SK-N-SH treated with all-trans-retinoic acid at 6 μM for 48 hours (cell line): ENCODE measurements around the gene SLC7A1.

Experiments
- ATAC-seq: fragments of 200-7000 bp; cut with Tn5 transposase; 3 replicates; pipeline ENCODE4 v1.9.1; 2020; ENCODE audit warnings: mild to moderate bottlenecking, moderate library complexity
- ARNTL ChIP-seq: fragments of 450-650 bp; formaldehyde crosslinking; IDR thresholded peaks from 2 replicates; pipeline ENCODE4 v1.5.0; 2020; ENCODE audit warnings: low read depth, mild to moderate bottlenecking, moderate library complexity, borderline replicate concordance
- BACH2 ChIP-seq: fragments of 250-450 bp; sonication (Bioruptor Pico); IDR thresholded peaks from 2 replicates; pipeline ENCODE4 v1.9.0; 2021; ENCODE audit warnings: mild to moderate bottlenecking, borderline replicate concordance
- CREB5 ChIP-seq: fragments of 250-450 bp; sonication (Bioruptor Pico); IDR thresholded peaks from 2 replicates; pipeline ENCODE4 v1.5.1; 2020; ENCODE audit warnings: low read depth, mild to moderate bottlenecking, moderate library complexity
- CSDC2 ChIP-seq: fragments of 250-450 bp; sonication (Bioruptor Pico); IDR thresholded peaks from 2 replicates; pipeline ENCODE4 v1.5.0; 2020; ENCODE audit warnings: mild to moderate bottlenecking, moderate library complexity
- ESRRG ChIP-seq: fragments of 250-450 bp; sonication (Bioruptor Pico); IDR thresholded peaks from 2 replicates; pipeline ENCODE4 v1.6.1; 2021; ENCODE audit warnings: mild to moderate bottlenecking
- GLIS3 ChIP-seq: fragments of 250-450 bp; sonication (Bioruptor Pico); IDR thresholded peaks from 2 replicates; pipeline ENCODE4 v1.5.0; 2020; ENCODE audit warnings: mild to moderate bottlenecking, moderate library complexity
- ISL1 ChIP-seq: fragments of 250-450 bp; sonication (Bioruptor Pico); IDR thresholded peaks from 2 replicates; pipeline ENCODE4 v2.1.2; 2022; ENCODE audit warnings: mild to moderate bottlenecking, moderate library complexity
- OSR1 ChIP-seq: fragments of 250-450 bp; sonication (Bioruptor Pico); IDR thresholded peaks from 2 replicates; pipeline ENCODE4 v1.8.0; 2022; ENCODE audit warnings: moderate library complexity, mild to moderate bottlenecking, inconsistent platforms
- PATZ1 ChIP-seq: fragments of 250-450 bp; sonication (Bioruptor Pico); IDR thresholded peaks from 2 replicates; pipeline ENCODE4 v1.8.0; 2020; ENCODE audit warnings: mild to moderate bottlenecking, moderate library complexity, borderline replicate concordance
- RARB ChIP-seq: fragments of 250-450 bp; sonication (Bioruptor Pico); IDR thresholded peaks from 2 replicates; pipeline ENCODE4 v1.8.0; 2021; ENCODE audit warnings: mild to moderate bottlenecking, moderate library complexity
- SNAI2 ChIP-seq: fragments of 250-450 bp; sonication (Bioruptor Pico); IDR thresholded peaks from 2 replicates; pipeline ENCODE4 v1.5.0; 2020; ENCODE audit warnings: mild to moderate bottlenecking, moderate library complexity
- TCF4 ChIP-seq: fragments of 250-450 bp; sonication (Bioruptor Pico); IDR thresholded peaks from 2 replicates; pipeline ENCODE4 v1.8.0; 2021; ENCODE audit warnings: mild to moderate bottlenecking, moderate library complexity, borderline replicate concordance
- TOX ChIP-seq: fragments of 250-450 bp; sonication (Bioruptor Pico); IDR thresholded peaks from 2 replicates; pipeline ENCODE4 v1.8.0; 2021; ENCODE audit warnings: mild to moderate bottlenecking, moderate library complexity, borderline replicate concordance
- TSHZ2 ChIP-seq: fragments of 250-450 bp; sonication (Bioruptor Pico); IDR thresholded peaks from 2 replicates; pipeline ENCODE4 v1.5.0; 2020; ENCODE audit warnings: mild to moderate bottlenecking, moderate library complexity
- ZC3H10 ChIP-seq: fragments of 250-450 bp; sonication (Bioruptor Pico); IDR thresholded peaks from 2 replicates; pipeline ENCODE4 v1.5.1; 2021; ENCODE audit warnings: mild to moderate bottlenecking, moderate library complexity
- ZFP3 ChIP-seq: fragments of 250-450 bp; sonication (Bioruptor Pico); IDR thresholded peaks from 2 replicates; pipeline ENCODE4 v1.5.0; 2020; ENCODE audit warnings: mild to moderate bottlenecking, moderate library complexity
- ZNF565 ChIP-seq: fragments of 450-650 bp; formaldehyde crosslinking; conservative IDR thresholded peaks from 2 replicates; pipeline ENCODE4 v1.5.0; 2020; ENCODE audit warnings: low read depth, mild to moderate bottlenecking, moderate library complexity
- ZNF70 ChIP-seq: fragments of 450-650 bp; formaldehyde crosslinking; IDR thresholded peaks from 2 replicates; pipeline ENCODE4 v1.5.0; 2020; ENCODE audit warnings: mild to moderate bottlenecking, moderate library complexity
- ZNF8 ChIP-seq: fragments of 450-650 bp; formaldehyde crosslinking; IDR thresholded peaks from 2 replicates; pipeline ENCODE4 v1.5.0; 2020; ENCODE audit warnings: mild to moderate bottlenecking, moderate library complexity
- TF ChIP-seq, protein P1 (sequence below): fragments of 250-450 bp; sonication (Bioruptor Pico); IDR thresholded peaks from 2 replicates; pipeline ENCODE4 v1.5.1; 2021; ENCODE audit warnings: mild to moderate bottlenecking, moderate library complexity
- TF ChIP-seq, protein P2 (sequence below): fragments of 250-450 bp; sonication (Bioruptor Pico); IDR thresholded peaks from 2 replicates; pipeline ENCODE4 v1.8.0; 2021; ENCODE audit warnings: low read depth, mild to moderate bottlenecking, moderate library complexity, borderline replicate concordance

The SLC7A1 gene

GRCh38 chr13:29595380-29596063, at the start of gene SLC7A1:
Gene SLC7A1, minus strand, starts transcription at chr13:29595688. Its CDS starts 59,500 bp downstream, at chr13:29536188.
- ATAC-seq, result peak; percentile 88

GRCh38 chr13:29640665-29641064, 45.2 kb upstream of the SLC7A1 start:
- ATAC-seq, result no peak
- TF ChIP-seq, protein P1, sequence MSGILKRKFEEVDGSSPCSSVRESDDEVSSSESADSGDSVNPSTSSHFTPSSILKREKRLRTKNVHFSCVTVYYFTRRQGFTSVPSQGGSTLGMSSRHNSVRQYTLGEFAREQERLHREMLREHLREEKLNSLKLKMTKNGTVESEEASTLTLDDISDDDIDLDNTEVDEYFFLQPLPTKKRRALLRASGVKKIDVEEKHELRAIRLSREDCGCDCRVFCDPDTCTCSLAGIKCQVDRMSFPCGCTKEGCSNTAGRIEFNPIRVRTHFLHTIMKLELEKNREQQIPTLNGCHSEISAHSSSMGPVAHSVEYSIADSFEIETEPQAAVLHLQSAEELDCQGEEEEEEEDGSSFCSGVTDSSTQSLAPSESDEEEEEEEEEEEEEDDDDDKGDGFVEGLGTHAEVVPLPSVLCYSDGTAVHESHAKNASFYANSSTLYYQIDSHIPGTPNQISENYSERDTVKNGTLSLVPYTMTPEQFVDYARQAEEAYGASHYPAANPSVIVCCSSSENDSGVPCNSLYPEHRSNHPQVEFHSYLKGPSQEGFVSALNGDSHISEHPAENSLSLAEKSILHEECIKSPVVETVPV, result no peak
- no peak for TF ChIP-seq SNAI2 (CRISPR knock-in tag)
- TF ChIP-seq RARB (CRISPR knock-in tag), result no peak
- no peak for TF ChIP-seq GLIS3 (CRISPR knock-in tag)
- no peak for TF ChIP-seq TCF4
- TF ChIP-seq, protein P2, sequence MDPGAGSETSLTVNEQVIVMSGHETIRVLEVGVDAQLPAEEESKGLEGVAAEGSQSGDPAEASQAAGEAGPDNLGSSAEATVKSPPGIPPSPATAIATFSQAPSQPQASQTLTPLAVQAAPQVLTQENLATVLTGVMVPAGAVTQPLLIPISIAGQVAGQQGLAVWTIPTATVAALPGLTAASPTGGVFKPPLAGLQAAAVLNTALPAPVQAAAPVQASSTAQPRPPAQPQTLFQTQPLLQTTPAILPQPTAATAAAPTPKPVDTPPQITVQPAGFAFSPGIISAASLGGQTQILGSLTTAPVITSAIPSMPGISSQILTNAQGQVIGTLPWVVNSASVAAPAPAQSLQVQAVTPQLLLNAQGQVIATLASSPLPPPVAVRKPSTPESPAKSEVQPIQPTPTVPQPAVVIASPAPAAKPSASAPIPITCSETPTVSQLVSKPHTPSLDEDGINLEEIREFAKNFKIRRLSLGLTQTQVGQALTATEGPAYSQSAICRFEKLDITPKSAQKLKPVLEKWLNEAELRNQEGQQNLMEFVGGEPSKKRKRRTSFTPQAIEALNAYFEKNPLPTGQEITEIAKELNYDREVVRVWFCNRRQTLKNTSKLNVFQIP (CRISPR knock-in tag), result no peak
- no peak for TF ChIP-seq ESRRG (CRISPR knock-in tag)
- TF ChIP-seq TOX, result no peak

More at GRCh38 chr13:29595380-29596063, at the start of gene SLC7A1:
- no peak for TF ChIP-seq RARB (CRISPR knock-in tag)
- TF ChIP-seq CSDC2 (CRISPR knock-in tag), result no peak
- TF ChIP-seq ZNF70, result no peak
- TF ChIP-seq ZNF8, result no peak
- TF ChIP-seq ARNTL (CRISPR knock-in tag), result no peak
- no peak for TF ChIP-seq ISL1 (CRISPR knock-in tag)
- TF ChIP-seq, protein P2 (CRISPR knock-in tag), result no peak
- TF ChIP-seq, protein P1, result no peak
- no peak for TF ChIP-seq ZFP3 (CRISPR knock-in tag)
- no peak for TF ChIP-seq ZC3H10 (CRISPR knock-in tag)
- no peak for TF ChIP-seq CREB5
- TF ChIP-seq OSR1 (CRISPR knock-in tag), result no peak
- TF ChIP-seq ZNF565 (CRISPR knock-in tag), result no peak
- TF ChIP-seq BACH2 (CRISPR knock-in tag), result no peak
- TF ChIP-seq TOX, result no peak
- no peak for TF ChIP-seq TSHZ2 (CRISPR knock-in tag)
- TF ChIP-seq PATZ1 (CRISPR knock-in tag), result no peak
- TF ChIP-seq SNAI2 (CRISPR knock-in tag), result no peak
- TF ChIP-seq GLIS3 (CRISPR knock-in tag), result no peak
